Daoy (cell line): ENCODE results near the gene PCCA. TPM values are rescaled to one million over a fixed set of nuclear protein-coding genes. Genes with fewer than 3 reads are reported as not detected.

Experiments used
- DNase-seq: peaks from one replicate; pipeline ENCODE4 v3.0.0-alpha.2; 2015; ENCODE audit warnings: low read depth
- total RNA-seq: library from RNA; depleted of rRNA; stranded (reverse); fragments of >200 nt; shearing (Covaris generic); gene quantifications from 2 replicates; pipeline ENCODE4 v1.2.3, GENCODE V29; 2014

The PCCA gene
- total RNA-seq, 1 experiment from 2014 or later: 6.2 TPM

DNA sequence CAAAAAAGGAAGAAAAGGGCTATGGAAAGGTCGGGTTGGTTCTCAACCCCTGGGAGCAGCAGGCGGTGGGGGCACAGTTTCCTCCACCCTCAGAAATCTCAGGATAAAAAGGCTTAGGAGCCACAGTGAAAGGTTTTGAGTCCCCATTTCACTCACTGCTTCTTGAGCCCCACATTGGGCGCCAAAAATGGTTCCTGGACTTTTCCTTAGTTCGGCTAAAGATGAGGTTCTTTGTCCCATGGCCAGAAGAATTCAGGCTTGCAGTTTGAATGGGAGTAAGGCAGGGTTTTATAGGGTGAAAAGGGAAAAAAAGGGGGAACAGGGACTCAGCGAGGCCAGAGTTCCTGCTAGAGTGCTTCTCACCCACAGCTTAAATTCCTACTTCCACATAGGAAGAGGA, 320.2 kb downstream of the PCCA start:
- no peak for DNase-seq

- DNase-seq: no peak
Observed at GRCh38 chr13:100423375-100423774, 334.5 kb downstream of the PCCA start.

- no peak for DNase-seq
Observed at GRCh38 chr13:100428986-100429385, 340.1 kb downstream of the PCCA start.

DNA sequence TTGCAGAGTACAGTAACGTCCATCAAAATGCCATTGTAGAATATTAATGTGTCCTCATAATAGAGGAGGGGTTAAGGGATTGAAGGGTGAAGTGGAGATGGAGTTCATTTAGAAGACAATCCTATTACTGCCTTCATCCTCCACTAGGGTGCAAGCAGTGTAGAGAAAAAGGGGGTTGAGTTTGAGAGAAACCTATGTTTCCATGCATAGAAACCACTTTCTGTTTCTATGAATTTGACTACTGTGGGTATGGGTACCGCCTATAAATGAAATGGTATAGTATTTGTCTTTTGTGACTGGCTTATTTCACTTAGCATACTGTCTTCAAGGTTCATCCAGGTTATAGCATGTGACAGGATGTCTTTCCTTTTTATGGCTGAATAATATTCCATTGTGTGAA, 343.7 kb downstream of the PCCA start:
- no peak for DNase-seq

- DNase-seq: no peak
Observed at GRCh38 chr13:100433475-100433874, 344.6 kb downstream of the PCCA start.

GRCh38 chr13:100434010-100434763, 345.3 kb downstream of the PCCA start:
- peak; percentile 44 for DNase-seq

DNA sequence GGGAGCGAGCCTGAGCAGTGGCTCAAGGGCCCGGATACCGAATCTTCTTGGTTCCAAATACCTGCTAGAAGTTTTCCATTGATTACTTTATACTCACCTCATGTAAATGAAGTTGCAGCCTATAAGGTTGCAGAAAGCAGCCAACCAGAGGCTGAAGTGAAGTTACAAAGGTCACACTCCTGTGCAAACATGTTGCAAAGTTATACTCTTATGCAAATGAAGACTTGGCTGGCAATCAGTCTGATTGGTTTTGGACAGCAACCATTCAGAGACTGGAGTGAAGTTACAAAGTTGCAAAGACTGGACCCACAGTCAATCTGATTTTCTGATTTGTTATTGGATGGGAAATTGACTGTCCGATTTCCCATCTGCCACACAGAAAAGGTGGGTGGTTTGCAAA, 347.2 kb downstream of the PCCA start:
- DNase-seq: no peak

DNA sequence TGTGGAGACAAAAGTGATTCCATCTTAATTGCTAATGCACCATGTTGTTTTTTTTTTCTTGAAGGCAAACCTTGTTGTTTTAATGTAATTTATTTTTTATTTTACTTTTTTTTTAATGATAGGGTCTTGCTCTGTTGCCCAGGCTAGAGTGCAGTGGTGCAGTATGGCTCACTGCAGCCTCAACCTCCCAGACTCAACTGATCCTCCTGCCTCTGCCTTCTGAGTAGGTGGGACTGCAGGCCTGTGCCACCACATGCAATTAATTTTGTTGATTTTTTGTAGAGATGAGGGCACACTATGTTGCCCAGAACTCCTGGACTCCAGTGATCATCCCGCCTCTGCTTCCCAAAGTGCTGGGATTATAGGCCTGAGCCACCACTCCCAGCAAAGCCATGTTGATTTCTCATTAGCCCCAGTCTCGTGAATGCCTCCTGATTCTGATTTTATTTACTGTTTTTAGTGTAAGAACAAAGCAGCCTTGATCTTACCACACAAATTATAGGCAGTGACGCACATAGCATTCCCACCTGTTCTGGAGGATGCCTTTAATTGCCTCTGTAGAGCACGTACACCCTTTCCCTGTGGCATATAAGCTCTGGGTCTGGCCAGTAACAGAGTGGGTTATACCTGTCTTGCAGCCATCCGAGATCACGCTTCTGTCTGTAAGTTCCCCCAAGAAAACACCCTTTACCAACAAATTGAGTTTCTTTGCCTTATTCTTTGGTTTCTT, 349.3 kb downstream of the PCCA start:
- DNase-seq: no peak

GRCh38 chr13:100439247-100439970, 350.5 kb downstream of the PCCA start:
- no peak for DNase-seq

- no peak for DNase-seq
Observed at GRCh38 chr13:100440751-100441425, 352.0 kb downstream of the PCCA start.

DNA sequence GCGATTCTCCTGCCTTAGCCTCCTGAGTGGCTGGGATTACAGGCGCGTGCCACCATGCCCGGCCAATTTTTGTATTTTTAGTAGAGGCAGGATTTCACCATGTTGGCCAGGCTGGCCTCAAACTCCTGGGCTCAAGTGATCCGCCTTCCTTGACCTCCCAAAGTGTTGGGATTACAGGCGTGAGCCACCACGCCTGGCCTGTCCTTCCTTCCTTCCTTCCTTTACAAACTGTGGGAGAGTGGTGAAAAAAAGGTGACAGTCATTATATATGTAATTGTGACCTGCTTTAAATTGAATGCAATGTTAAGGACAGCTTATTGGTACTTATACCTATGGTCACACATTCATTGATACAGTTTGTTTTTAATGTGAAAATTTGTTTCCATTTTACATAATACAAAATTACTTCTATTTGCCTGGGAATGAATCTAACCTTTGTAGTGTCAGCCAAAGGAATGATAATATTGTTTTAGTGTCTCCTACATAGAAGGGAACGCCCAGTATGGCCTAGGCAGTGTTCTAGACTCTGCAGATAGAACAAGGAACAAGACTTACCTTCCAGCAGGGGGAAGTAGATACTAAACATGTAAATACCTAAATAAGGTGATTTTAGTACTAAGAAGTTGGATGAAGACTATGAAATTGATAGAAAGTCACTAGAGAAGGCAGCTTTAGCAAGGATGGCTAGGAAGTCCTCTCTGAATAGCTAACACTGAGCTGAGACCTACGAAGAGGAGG, 353.4 kb downstream of the PCCA start:
- DNase-seq: no peak

DNA sequence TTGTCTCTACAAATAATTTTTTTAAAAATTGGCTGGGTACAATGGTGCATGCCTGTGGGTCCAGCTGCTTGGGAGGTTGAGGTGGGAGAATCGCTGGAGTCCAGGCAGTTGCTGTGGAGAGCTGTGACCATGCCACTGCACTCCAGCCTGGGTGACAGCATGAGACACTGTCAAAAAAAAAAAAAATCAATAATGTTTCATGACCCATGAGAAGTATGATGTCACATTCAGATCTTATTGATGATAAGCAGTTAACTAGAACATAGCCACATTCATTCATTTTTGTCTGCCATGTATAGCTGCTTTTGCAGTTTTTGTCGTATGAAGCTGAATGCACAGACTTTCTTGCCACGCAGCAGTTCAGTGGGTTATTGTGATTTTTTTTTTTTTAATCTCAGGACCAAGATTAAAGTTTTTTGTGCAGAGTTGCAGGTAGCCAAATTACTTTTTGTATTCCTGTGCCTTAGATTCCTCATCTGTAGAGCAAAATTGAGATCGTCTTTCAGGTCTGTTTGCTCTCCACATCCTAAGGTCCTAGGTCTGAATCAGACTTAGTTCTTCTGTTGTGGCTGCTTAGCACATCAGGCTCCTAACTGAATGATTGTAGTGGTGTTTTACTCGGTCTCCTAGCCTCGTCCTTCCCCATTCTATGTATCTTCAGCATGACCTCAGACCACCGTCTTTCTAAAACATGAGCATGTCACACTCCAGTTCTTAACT, 354.5 kb downstream of the PCCA start:
- DNase-seq: no peak

GRCh38 chr13:100443998-100444328, 355.1 kb downstream of the PCCA start:
- peak; percentile 5 for DNase-seq

DNA sequence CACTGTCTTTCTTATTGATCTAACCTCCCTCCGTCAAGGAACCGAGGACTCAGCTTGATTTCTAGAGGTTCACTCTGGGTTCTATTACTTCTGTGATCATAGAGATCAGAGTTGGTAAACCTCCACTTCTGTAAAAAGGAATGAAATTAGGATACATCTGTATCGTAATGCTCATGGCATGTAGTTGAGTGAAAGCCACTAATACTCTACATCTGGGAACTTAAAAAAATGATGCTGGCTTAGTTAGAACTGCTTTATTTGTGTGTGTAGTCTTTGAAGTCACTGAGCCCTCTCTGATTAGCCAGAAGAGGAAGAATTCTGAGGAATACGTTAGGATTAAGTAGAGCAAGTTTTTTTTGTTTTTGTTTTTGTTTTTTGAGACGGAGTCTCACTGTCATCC, 358.9 kb downstream of the PCCA start:
- no peak for DNase-seq

DNA sequence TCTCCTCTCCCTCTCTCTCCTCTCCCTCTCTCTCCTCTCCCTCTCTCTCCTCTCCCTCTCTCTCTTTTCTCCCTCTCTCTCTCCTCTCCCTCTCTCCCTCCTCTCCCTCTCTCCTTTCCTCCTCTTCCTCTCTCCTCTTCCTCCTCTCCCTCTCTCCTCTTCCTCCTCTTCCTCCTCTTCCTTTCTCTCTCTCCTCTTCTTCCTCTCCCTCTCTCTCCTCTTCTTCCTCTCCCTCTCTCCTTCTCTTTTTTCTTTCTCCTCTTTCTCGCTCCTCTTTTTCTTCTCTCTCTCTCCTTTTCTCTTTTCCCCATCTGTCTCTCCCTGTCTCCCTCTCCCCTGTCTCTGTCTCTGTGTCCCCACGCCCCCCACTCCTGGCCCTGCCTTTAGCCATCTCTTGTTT, 363.0 kb downstream of the PCCA start:
- no peak for DNase-seq

GRCh38 chr13:100454876-100455275, 366.0 kb downstream of the PCCA start:
- DNase-seq: peak; percentile 59

- DNase-seq: no peak
Observed at GRCh38 chr13:100458673-100459072, 369.8 kb downstream of the PCCA start.

DNA sequence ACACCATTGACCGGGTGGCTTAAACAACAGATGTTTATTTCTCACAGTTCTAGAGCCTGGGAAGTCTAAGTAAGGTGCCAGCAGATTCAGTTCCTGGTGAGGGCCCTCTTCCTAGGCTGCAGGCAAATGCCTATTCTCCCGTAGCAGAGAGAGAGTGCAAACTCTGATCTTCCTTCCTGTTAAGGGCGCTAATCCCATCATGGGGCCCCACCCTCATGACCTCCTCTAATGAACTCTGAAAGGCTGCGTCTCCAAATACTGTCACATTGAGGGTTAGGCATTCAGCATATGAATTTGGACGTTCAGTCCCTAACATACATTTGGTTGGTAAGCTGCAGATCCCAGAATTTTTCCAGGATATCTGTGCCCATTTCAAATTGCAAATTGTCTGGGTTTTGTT, 370.9 kb downstream of the PCCA start:
- no peak for DNase-seq

- no peak for DNase-seq
Observed at GRCh38 chr13:100460266-100460665, 371.4 kb downstream of the PCCA start.

- DNase-seq: no peak
Observed at GRCh38 chr13:100460791-100461190, 371.9 kb downstream of the PCCA start.
